Liver (tissue), 3 donors: ENCODE measurements around the gene DAPK1.
A peak's percentile ranks its signal among the peaks of the same experiment; 100 is the strongest.

Experiments
- EGR1 ChIP-seq, 2 donors: IDR thresholded peaks; 2 replicates each; pipeline ENCODE4 v1.6.1; 2016 to 2018; ENCODE audit warnings: antibody characterized with exemption in 2 of 2, low read depth in 2 of 2
- HNF4A ChIP-seq, 2 donors: conservative IDR thresholded peaks; 2 replicates each; pipeline ENCODE4 v1.6.1; 2016; ENCODE audit warnings: antibody characterized with exemption in 2 of 2, mild to moderate bottlenecking in 2 of 2
- JUND ChIP-seq, 2 donors: IDR thresholded peaks; 2 replicates each; pipeline ENCODE4 v1.6.1; 2016; ENCODE audit warnings: antibody characterized with exemption in 2 of 2
- RAD21 ChIP-seq, 2 donors: IDR thresholded peaks; 2 replicates each; pipeline ENCODE4 v1.6.1; 2016; ENCODE audit warnings: antibody characterized with exemption in 2 of 2, mild to moderate bottlenecking in 2 of 2
- SP1 ChIP-seq: IDR thresholded peaks from 2 replicates; pipeline ENCODE4 v1.6.1; 2018; ENCODE audit warnings: antibody characterized with exemption, mild to moderate bottlenecking
- TAF1 ChIP-seq: conservative IDR thresholded peaks from 2 replicates; pipeline ENCODE4 v1.6.1; 2016; ENCODE audit warnings: antibody characterized with exemption, mild to moderate bottlenecking
- YY1 ChIP-seq: IDR thresholded peaks from 2 replicates; pipeline ENCODE4 v1.6.1; 2016; ENCODE audit warnings: antibody characterized with exemption, mild to moderate bottlenecking
- TF ChIP-seq, protein P1 (sequence below): fragments of 150-350 bp; IDR thresholded peaks from 2 replicates; pipeline ENCODE4 v1.5.1; 2017; ENCODE audit warnings: improper control_type of control experiment, low read depth, low read length; ENCODE audit not compliant: missing input control
- TF ChIP-seq, protein P2 (sequence below): IDR thresholded peaks from 2 replicates; pipeline ENCODE4 v1.6.1; 2016; ENCODE audit warnings: antibody characterized with exemption, mild to moderate bottlenecking
- TF ChIP-seq, protein P3 (sequence below): IDR thresholded peaks from 2 replicates; pipeline ENCODE4 v1.6.1; 2016; ENCODE audit warnings: antibody characterized with exemption
- TF ChIP-seq, protein P4 (sequence below): IDR thresholded peaks from 2 replicates; pipeline ENCODE4 v1.6.1; 2016; ENCODE audit warnings: antibody characterized with exemption
- donor health status: healthy.
- donor health status: healthy.

GRCh38 chr9:87597710-87598443 is 100.2 kb downstream of the DAPK1 start:
- TF ChIP-seq, protein P1, sequence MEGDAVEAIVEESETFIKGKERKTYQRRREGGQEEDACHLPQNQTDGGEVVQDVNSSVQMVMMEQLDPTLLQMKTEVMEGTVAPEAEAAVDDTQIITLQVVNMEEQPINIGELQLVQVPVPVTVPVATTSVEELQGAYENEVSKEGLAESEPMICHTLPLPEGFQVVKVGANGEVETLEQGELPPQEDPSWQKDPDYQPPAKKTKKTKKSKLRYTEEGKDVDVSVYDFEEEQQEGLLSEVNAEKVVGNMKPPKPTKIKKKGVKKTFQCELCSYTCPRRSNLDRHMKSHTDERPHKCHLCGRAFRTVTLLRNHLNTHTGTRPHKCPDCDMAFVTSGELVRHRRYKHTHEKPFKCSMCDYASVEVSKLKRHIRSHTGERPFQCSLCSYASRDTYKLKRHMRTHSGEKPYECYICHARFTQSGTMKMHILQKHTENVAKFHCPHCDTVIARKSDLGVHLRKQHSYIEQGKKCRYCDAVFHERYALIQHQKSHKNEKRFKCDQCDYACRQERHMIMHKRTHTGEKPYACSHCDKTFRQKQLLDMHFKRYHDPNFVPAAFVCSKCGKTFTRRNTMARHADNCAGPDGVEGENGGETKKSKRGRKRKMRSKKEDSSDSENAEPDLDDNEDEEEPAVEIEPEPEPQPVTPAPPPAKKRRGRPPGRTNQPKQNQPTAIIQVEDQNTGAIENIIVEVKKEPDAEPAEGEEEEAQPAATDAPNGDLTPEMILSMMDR = no peak
- TF ChIP-seq YY1 = peak; percentile 36
- TF ChIP-seq TAF1 = no peak
- no peak for TF ChIP-seq EGR1 (IDR thresholded peaks at IDR 0.05; ENCODE audit: low read depth in 2 of 2)
- TF ChIP-seq, protein P2, sequence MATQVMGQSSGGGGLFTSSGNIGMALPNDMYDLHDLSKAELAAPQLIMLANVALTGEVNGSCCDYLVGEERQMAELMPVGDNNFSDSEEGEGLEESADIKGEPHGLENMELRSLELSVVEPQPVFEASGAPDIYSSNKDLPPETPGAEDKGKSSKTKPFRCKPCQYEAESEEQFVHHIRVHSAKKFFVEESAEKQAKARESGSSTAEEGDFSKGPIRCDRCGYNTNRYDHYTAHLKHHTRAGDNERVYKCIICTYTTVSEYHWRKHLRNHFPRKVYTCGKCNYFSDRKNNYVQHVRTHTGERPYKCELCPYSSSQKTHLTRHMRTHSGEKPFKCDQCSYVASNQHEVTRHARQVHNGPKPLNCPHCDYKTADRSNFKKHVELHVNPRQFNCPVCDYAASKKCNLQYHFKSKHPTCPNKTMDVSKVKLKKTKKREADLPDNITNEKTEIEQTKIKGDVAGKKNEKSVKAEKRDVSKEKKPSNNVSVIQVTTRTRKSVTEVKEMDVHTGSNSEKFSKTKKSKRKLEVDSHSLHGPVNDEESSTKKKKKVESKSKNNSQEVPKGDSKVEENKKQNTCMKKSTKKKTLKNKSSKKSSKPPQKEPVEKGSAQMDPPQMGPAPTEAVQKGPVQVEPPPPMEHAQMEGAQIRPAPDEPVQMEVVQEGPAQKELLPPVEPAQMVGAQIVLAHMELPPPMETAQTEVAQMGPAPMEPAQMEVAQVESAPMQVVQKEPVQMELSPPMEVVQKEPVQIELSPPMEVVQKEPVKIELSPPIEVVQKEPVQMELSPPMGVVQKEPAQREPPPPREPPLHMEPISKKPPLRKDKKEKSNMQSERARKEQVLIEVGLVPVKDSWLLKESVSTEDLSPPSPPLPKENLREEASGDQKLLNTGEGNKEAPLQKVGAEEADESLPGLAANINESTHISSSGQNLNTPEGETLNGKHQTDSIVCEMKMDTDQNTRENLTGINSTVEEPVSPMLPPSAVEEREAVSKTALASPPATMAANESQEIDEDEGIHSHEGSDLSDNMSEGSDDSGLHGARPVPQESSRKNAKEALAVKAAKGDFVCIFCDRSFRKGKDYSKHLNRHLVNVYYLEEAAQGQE = no peak
- TF ChIP-seq HNF4A (conservative IDR thresholded peaks at IDR 0.05) = no peak
- no peak for TF ChIP-seq SP1
- no peak for TF ChIP-seq RAD21 (IDR thresholded peaks at IDR 0.05)
- TF ChIP-seq, protein P3, sequence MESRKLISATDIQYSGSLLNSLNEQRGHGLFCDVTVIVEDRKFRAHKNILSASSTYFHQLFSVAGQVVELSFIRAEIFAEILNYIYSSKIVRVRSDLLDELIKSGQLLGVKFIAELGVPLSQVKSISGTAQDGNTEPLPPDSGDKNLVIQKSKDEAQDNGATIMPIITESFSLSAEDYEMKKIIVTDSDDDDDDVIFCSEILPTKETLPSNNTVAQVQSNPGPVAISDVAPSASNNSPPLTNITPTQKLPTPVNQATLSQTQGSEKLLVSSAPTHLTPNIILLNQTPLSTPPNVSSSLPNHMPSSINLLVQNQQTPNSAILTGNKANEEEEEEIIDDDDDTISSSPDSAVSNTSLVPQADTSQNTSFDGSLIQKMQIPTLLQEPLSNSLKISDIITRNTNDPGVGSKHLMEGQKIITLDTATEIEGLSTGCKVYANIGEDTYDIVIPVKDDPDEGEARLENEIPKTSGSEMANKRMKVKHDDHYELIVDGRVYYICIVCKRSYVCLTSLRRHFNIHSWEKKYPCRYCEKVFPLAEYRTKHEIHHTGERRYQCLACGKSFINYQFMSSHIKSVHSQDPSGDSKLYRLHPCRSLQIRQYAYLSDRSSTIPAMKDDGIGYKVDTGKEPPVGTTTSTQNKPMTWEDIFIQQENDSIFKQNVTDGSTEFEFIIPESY = no peak
- TF ChIP-seq, protein P4, sequence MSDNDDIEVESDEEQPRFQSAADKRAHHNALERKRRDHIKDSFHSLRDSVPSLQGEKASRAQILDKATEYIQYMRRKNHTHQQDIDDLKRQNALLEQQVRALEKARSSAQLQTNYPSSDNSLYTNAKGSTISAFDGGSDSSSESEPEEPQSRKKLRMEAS = no peak
- no peak for TF ChIP-seq JUND (IDR thresholded peaks at IDR 0.05)
